SHP77 treated with DMSO at 0.1 percent for 48 hours (cell line): ENCODE data around the gene CPA3.

Experiments used
- DNase-seq: peaks from one replicate; lab custom pipeline; 2025; lab: John Stamatoyannopoulos, UW

The CPA3 gene

GRCh38 chr3:148865049-148865448 is at the start of gene CPA3:
CPA3 (plus strand) TSS chr3:148865296; CDS start chr3:148865308, 12 bp downstream.
- DNase-seq, result no peak

GRCh38 chr3:148815316-148816110 is 49.6 kb upstream of the CPA3 start:
- DNase-seq, result peak; percentile 89

- DNase-seq, result peak; percentile 34
Measured at GRCh38 chr3:148816427-148816826, 48.7 kb upstream of the CPA3 start.

- DNase-seq, result peak; percentile 92
Measured at GRCh38 chr3:148816981-148817525, 48.0 kb upstream of the CPA3 start.

GRCh38 chr3:148820361-148821245 is 44.5 kb upstream of the CPA3 start:
- no peak for DNase-seq

- no peak for DNase-seq
Measured at GRCh38 chr3:148823026-148823425, 42.1 kb upstream of the CPA3 start.

GRCh38 chr3:148825476-148825875 is 39.6 kb upstream of the CPA3 start:
- no peak for DNase-seq

- DNase-seq, result no peak
Measured at GRCh38 chr3:148827585-148827984, 37.5 kb upstream of the CPA3 start, which contains the start of gene CPB1. CPB1 (plus strand) TSS chr3:148827811; CDS start chr3:148827824, 13 bp downstream.

- no peak for DNase-seq
Measured at GRCh38 chr3:148828136-148828690, 36.9 kb upstream of the CPA3 start.

GRCh38 chr3:148829926-148830325 is 35.2 kb upstream of the CPA3 start:
- no peak for DNase-seq

- DNase-seq, result no peak
Measured at GRCh38 chr3:148833223-148833622, 31.9 kb upstream of the CPA3 start.

GRCh38 chr3:148839805-148840204 is 25.3 kb upstream of the CPA3 start:
- no peak for DNase-seq

- no peak for DNase-seq
Measured at GRCh38 chr3:148840451-148840850, 24.6 kb upstream of the CPA3 start.

- no peak for DNase-seq
Measured at GRCh38 chr3:148845756-148846395, 19.2 kb upstream of the CPA3 start.

- no peak for DNase-seq
Measured at GRCh38 chr3:148847351-148847750, 17.7 kb upstream of the CPA3 start.

- no peak for DNase-seq
Measured at GRCh38 chr3:148848410-148848809, 16.7 kb upstream of the CPA3 start.

GRCh38 chr3:148852271-148852992 is 12.7 kb upstream of the CPA3 start:
- no peak for DNase-seq

- no peak for DNase-seq
Measured at GRCh38 chr3:148853076-148853475, 12.0 kb upstream of the CPA3 start.

GRCh38 chr3:148854061-148854460 is 11.0 kb upstream of the CPA3 start:
- DNase-seq, result no peak

- no peak for DNase-seq
Measured at GRCh38 chr3:148856384-148856783, 8.7 kb upstream of the CPA3 start.

- DNase-seq, result no peak
Measured at GRCh38 chr3:148857316-148857715, 7.8 kb upstream of the CPA3 start.
